Osteoblast (primary cell): ENCODE results near the gene DPF3. TPM values are rescaled to one million over a fixed set of nuclear protein-coding genes. Genes with fewer than 3 reads are reported as not detected.

ENCODE experiments used
- DNase-seq: peaks from one replicate; pipeline ENCODE4 v3.0.0; 2011; ENCODE audit warnings: low spot score, mixed read lengths; ENCODE audit not compliant: insufficient read length; ENCODE audit errors: missing footprints
- H2AFZ ChIP-seq: 2 replicates; pipeline ENCODE4 v1.6.0; 2011; ENCODE audit warnings: mild to moderate bottlenecking, low read length
- H3K27ac ChIP-seq: 2 replicates; pipeline ENCODE4 v1.5.1; 2011; ENCODE audit warnings: mild to moderate bottlenecking, low read depth, low read length, moderate library complexity
- H3K27me3 ChIP-seq: 2 replicates; pipeline ENCODE4 v1.6.0; 2012; ENCODE audit warnings: mild to moderate bottlenecking, control low read depth, inconsistent platforms, low read length, moderate library complexity; ENCODE audit not compliant: insufficient read depth
- H3K36me3 ChIP-seq: 2 replicates; pipeline ENCODE4 v1.5.1; 2011; ENCODE audit warnings: mild to moderate bottlenecking, low read length, control low read depth, moderate library complexity; ENCODE audit not compliant: insufficient read depth
- H3K4me1 ChIP-seq: 2 replicates; pipeline ENCODE4 v1.5.1; 2011; ENCODE audit warnings: mild to moderate bottlenecking, low read length, control low read depth, moderate library complexity; ENCODE audit not compliant: insufficient read depth
- H3K4me2 ChIP-seq: 2 replicates; pipeline ENCODE4 v1.6.0; 2011; ENCODE audit warnings: mild to moderate bottlenecking, low read length; ENCODE audit not compliant: insufficient read depth
- H3K4me3 ChIP-seq: fragments of 200-600 bp; sonication (generic); 3 replicates; pipeline ENCODE4 v1.5.1; 2012; ENCODE audit warnings: mild to moderate bottlenecking, low read length, inconsistent platforms; ENCODE audit not compliant: insufficient read depth
- H3K79me2 ChIP-seq: 2 replicates; pipeline ENCODE4 v1.6.0; 2012; ENCODE audit warnings: mild to moderate bottlenecking, low read length, control low read depth, inconsistent platforms; ENCODE audit not compliant: insufficient read depth
- H3K9me3 ChIP-seq: 2 replicates; pipeline ENCODE4 v1.5.1; 2011; ENCODE audit warnings: low read depth, low read length, control low read depth
- H4K20me1 ChIP-seq: 2 replicates; pipeline ENCODE4 v1.6.0; 2012; ENCODE audit warnings: mild to moderate bottlenecking, low read length, control low read depth; ENCODE audit not compliant: insufficient read depth
- total RNA-seq: library from RNA; depleted of rRNA; stranded (reverse); fragments of >200 nt; gene quantifications from 2 replicates; pipeline ENCODE4 v1.2.3, GENCODE V29; 2012
- TF ChIP-seq, protein P1 (sequence below): IDR thresholded peaks from 2 replicates; pipeline ENCODE4 v1.5.1; 2011; ENCODE audit warnings: mild to moderate bottlenecking, low read depth, low read length, moderate library complexity; ENCODE audit errors: extremely low read depth

Gene DPF3
- total RNA-seq, 1 donor = 1.8 TPM

GRCh38 chr14:72632727-72633126, 261.2 kb downstream of the DPF3 start:
- no peaks in the 10 kb centered on the region for H3K36me3 ChIP-seq
- H3K9me3 ChIP-seq = no peaks in the 10 kb centered on the region
- no peaks in the 10 kb centered on the region for H3K27me3 ChIP-seq
- no peaks in the 10 kb centered on the region for H3K79me2 ChIP-seq
- H3K4me2 ChIP-seq = no peak overlapping the region
- peaks cover 25% of the 10 kb centered on the region for H3K4me1 ChIP-seq
- TF ChIP-seq, protein P1, sequence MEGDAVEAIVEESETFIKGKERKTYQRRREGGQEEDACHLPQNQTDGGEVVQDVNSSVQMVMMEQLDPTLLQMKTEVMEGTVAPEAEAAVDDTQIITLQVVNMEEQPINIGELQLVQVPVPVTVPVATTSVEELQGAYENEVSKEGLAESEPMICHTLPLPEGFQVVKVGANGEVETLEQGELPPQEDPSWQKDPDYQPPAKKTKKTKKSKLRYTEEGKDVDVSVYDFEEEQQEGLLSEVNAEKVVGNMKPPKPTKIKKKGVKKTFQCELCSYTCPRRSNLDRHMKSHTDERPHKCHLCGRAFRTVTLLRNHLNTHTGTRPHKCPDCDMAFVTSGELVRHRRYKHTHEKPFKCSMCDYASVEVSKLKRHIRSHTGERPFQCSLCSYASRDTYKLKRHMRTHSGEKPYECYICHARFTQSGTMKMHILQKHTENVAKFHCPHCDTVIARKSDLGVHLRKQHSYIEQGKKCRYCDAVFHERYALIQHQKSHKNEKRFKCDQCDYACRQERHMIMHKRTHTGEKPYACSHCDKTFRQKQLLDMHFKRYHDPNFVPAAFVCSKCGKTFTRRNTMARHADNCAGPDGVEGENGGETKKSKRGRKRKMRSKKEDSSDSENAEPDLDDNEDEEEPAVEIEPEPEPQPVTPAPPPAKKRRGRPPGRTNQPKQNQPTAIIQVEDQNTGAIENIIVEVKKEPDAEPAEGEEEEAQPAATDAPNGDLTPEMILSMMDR = no peak
- H4K20me1 ChIP-seq = no peaks in the 10 kb centered on the region
- no peak for DNase-seq
- no peak overlapping the region for H2AFZ ChIP-seq
- no peak overlapping the region for H3K4me3 ChIP-seq
- no peak overlapping the region for H3K27ac ChIP-seq

GRCh38 chr14:72631401-72631800, 262.5 kb downstream of the DPF3 start:
- no peak overlapping the region for H3K4me2 ChIP-seq
- H3K4me1 ChIP-seq = peaks cover 16% of the 10 kb centered on the region
- H3K36me3 ChIP-seq = no peaks in the 10 kb centered on the region
- TF ChIP-seq, protein P1 = no peak
- H3K27me3 ChIP-seq = no peaks in the 10 kb centered on the region
- H2AFZ ChIP-seq = no peak overlapping the region
- H4K20me1 ChIP-seq = no peaks in the 10 kb centered on the region
- H3K27ac ChIP-seq = no peak overlapping the region
- no peaks in the 10 kb centered on the region for H3K9me3 ChIP-seq
- no peaks in the 10 kb centered on the region for H3K79me2 ChIP-seq
- DNase-seq = no peak
- H3K4me3 ChIP-seq = no peak overlapping the region

DNA sequence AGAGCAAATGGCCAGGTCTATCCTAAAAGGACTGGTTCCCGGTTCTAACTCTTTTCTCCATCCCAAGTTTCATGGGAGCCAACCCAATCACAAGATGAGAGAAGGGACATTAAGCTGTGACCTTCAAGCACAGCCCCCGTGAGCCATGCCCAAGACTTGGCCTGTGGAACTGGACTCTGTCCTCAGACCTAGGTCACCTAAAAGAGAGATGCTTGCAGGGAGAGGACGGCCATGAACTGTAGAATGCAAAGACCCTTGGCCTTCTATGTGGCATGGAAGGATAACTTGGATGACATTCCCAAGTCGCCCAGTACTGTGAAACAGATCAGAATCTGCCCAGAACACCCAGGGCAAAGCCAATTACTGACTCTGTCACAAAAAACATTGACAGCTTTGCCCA, 263.5 kb downstream of the DPF3 start:
- Histone ChIP-seq H2AFZ (no peak overlapping the region), H3K27me3 (no peaks in the 10 kb centered on the region), H3K79me2 (no peaks in the 10 kb centered on the region), H4K20me1 (no peaks in the 10 kb centered on the region), H3K4me2 (no peak overlapping the region), H3K4me3 (no peak overlapping the region), H3K9me3 (no peaks in the 10 kb centered on the region), H3K36me3 (no peaks in the 10 kb centered on the region), H3K4me1 (peaks cover 8% of the 10 kb centered on the region), H3K27ac (no peak overlapping the region)
- TF ChIP-seq, protein P1 = no peak
- no peak for DNase-seq

- Histone ChIP-seq H3K4me1 (no peaks in the 10 kb centered on the region), H3K4me2 (no peak overlapping the region), H3K27ac (no peak overlapping the region), H3K79me2 (no peaks in the 10 kb centered on the region), H4K20me1 (no peaks in the 10 kb centered on the region), H3K4me3 (no peak overlapping the region), H3K36me3 (no peaks in the 10 kb centered on the region), H3K9me3 (no peaks in the 10 kb centered on the region), H2AFZ (no peak overlapping the region), H3K27me3 (no peaks in the 10 kb centered on the region)
- TF ChIP-seq, protein P1 = no peak
- DNase-seq = no peak
Measured at GRCh38 chr14:72629534-72629933, 264.4 kb downstream of the DPF3 start.
